Subcutaneous adipose tissue (tissue), 4 donors: ENCODE measurements around the gene VRK1. TPM values are rescaled to one million over a fixed set of nuclear protein-coding genes. Genes with fewer than 3 reads are reported as not detected.

Source experiments
- total RNA-seq, 4 donors: library from RNA; depleted of rRNA; stranded (reverse); fragments of >200 nt; gene quantifications; one replicate each; pipeline ENCODE4 v1.1.0, GENCODE V29; 2016
- TF ChIP-seq, protein P1 (sequence below): fragments of 450-650 bp; IDR thresholded peaks from one replicate; pipeline ENCODE4 v1.5.1; 2016; ENCODE audit warnings: low read depth, mild to moderate bottlenecking, control low read depth, antibody characterized with exemption, moderate library complexity

Gene VRK1
- total RNA-seq, 4 donors from 2014 or later: 13.6 to 16.5 (median 14.2) TPM

DNA sequence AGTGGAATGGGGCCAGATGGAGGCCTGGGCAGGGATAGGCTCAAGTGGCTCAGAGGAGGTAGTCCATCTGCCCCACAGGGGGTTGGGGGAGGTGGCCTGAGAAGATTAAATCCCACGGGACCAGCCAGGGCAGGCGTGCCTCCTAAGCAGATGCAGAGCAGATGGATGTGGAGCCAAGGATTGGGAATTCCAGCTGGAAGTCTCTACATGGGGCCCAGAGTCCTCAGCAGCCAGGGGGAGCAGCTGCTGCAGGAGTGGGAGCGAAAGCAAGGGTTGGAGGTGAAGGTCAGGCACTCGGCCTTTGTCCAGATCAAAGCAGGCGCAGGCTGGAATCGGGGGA is 42.4 kb upstream of the VRK1 start:
- TF ChIP-seq, protein P1, sequence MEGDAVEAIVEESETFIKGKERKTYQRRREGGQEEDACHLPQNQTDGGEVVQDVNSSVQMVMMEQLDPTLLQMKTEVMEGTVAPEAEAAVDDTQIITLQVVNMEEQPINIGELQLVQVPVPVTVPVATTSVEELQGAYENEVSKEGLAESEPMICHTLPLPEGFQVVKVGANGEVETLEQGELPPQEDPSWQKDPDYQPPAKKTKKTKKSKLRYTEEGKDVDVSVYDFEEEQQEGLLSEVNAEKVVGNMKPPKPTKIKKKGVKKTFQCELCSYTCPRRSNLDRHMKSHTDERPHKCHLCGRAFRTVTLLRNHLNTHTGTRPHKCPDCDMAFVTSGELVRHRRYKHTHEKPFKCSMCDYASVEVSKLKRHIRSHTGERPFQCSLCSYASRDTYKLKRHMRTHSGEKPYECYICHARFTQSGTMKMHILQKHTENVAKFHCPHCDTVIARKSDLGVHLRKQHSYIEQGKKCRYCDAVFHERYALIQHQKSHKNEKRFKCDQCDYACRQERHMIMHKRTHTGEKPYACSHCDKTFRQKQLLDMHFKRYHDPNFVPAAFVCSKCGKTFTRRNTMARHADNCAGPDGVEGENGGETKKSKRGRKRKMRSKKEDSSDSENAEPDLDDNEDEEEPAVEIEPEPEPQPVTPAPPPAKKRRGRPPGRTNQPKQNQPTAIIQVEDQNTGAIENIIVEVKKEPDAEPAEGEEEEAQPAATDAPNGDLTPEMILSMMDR: no peak

GRCh38 chr14:96756745-96757144 is 40.4 kb upstream of the VRK1 start:
- TF ChIP-seq, protein P1: no peak

- TF ChIP-seq, protein P1: no peak
Measured at GRCh38 chr14:96757456-96757855, 39.7 kb upstream of the VRK1 start.

DNA sequence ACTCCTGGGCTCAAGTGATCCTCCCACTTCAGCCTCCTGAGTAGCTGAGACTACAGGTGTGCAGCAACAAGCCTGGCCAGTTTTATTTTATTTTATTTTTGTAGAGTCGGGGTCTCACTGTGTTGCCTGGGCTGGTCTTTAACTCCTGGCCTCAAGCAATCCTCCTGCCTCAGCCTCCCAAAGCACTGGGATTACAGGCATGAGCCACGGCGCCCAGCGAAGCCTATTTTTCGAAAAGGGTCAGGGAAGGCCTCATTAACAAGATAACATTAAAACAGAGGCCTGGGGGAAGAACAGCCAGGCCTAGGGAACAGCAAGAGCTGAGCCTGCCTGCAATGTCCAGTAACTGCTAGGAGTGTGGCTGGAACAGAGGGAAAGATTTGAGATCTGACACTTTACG is 36.1 kb upstream of the VRK1 start:
- TF ChIP-seq, protein P1: no peak

GRCh38 chr14:96762650-96763049 is 34.5 kb upstream of the VRK1 start:
- TF ChIP-seq, protein P1: no peak

DNA sequence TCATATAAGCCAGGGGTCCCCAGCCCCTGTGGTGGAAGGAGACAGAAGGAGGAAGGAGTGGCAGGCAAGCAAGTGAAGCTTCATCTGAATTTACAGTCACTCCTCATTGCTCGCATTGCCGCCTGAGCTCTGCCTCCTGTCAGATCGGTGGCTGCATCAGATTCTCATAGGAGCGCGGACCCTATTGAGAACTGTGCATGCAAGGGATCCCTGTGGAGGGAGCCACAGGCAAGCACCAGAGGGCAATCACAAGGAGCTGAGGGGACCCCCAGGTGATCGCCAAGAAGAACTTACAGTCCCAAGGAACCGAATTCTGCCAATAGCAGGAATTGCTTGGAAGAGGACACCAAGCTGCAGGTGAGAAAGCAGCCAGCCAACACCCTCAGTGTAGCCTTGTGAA is 33.2 kb upstream of the VRK1 start:
- TF ChIP-seq, protein P1: no peak

DNA sequence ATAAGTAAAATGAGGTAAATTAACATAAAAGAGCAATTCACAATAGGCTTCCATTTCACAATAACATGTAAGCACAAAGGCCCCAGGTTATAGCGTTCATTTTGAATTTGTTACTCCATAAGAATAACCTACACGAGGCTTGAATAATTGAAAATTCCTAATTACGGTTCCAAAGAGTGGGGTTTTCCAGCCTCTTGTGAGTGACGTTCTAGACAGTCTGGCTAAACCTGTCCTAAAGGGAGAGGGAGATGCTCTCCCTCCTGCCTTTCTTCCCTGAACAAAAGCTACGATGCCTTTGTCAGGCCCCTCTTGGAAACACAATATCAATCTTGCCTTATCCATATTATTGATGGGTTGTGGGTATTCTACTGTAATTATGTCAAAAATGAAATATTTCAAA is 24.3 kb upstream of the VRK1 start:
- TF ChIP-seq, protein P1: no peak
